Stimulated activated CD4-positive, alpha-beta T cell treated with anti-CD3 and anti-CD28 coated beads, Interleukin-2, amount 100 ng/mL, for 4 hours (primary cell): Measurements from ENCODE around the gene CMTM4.
A peak's percentile ranks its signal among the peaks of the same experiment; 100 is the strongest.
"Not testable (repeated sequence)": the region's sequence is repeated elsewhere in the genome, so short reads cannot be mapped to it uniquely, and the experiment has no call there.

ENCODE experiments used
- DNase-seq: peaks from one replicate; pipeline ENCODE4 v3.0.0-alpha.2; 2020; ENCODE audit warnings: low read depth

The CMTM4 gene

GRCh38 chr16:66616169-66616568, 80.4 kb downstream of the CMTM4 start:
- no peak for DNase-seq

- DNase-seq = no peak
These were observed 82.3 kb downstream of the CMTM4 start for GRCh38 chr16:66614161-66614802.

GRCh38 chr16:66612422-66612821, 84.1 kb downstream of the CMTM4 start:
- no peak for DNase-seq

GRCh38 chr16:66611911-66612310, 84.6 kb downstream of the CMTM4 start:
- not testable (repeated sequence) for DNase-seq

- DNase-seq = no peak
These were observed 86.3 kb downstream of the CMTM4 start for GRCh38 chr16:66610111-66610820.

GRCh38 chr16:66609139-66609510, 87.4 kb downstream of the CMTM4 start:
- no peak for DNase-seq

GRCh38 chr16:66608241-66609138, 88.1 kb downstream of the CMTM4 start:
- DNase-seq = peak; percentile 82

GRCh38 chr16:66605979-66606751, 90.4 kb downstream of the CMTM4 start:
- DNase-seq = no peak

- peak; percentile 26 for DNase-seq
These were observed 91.2 kb downstream of the CMTM4 start for GRCh38 chr16:66605177-66605978.

GRCh38 chr16:66604376-66605176, 92.0 kb downstream of the CMTM4 start, which contains the start of gene CMTM3:
Gene CMTM3, plus strand, starts transcription at chr16:66604704. Its CDS starts 102 bp downstream, at chr16:66604806.
- peak; percentile 58 for DNase-seq

- peak; percentile 55 for DNase-seq
These were observed 92.8 kb downstream of the CMTM4 start for GRCh38 chr16:66603537-66604375.

- DNase-seq = no peak
These were observed 95.1 kb downstream of the CMTM4 start for GRCh38 chr16:66601471-66601870.

- no peak for DNase-seq
These were observed 96.1 kb downstream of the CMTM4 start for GRCh38 chr16:66600477-66600876.

- DNase-seq = no peak
These were observed 96.8 kb downstream of the CMTM4 start for GRCh38 chr16:66599726-66600125.

GRCh38 chr16:66598111-66598510, 98.4 kb downstream of the CMTM4 start:
- no peak for DNase-seq

GRCh38 chr16:66596986-66597848, 99.3 kb downstream of the CMTM4 start:
- DNase-seq = no peak

- DNase-seq = not testable (repeated sequence)
These were observed 100.0 kb downstream of the CMTM4 start for GRCh38 chr16:66596559-66596958.

GRCh38 chr16:66594739-66595138, 101.8 kb downstream of the CMTM4 start:
- DNase-seq = no peak
